Measurements from ENCODE around the gene METTL8.
A peak's percentile ranks its signal among the peaks of the same experiment; 100 is the strongest.

METTL8 gene

GRCh38 chr2:171322928-171323327 lies 110.9 kb downstream of the METTL8 start:
- no peak overlapping the region for H3K4me3 ChIP-seq (replicated peaks in 1 of 2; ENCODE audit: low read depth in 2 of 2, low read length in 2 of 2)
- no peak for TF ChIP-seq CTCF (IDR thresholded peaks at IDR 0.05; ENCODE audit: low read depth, low read length)
- DNase-seq (ENCODE audit: low read depth in 2 of 2): no peak

- DNase-seq (ENCODE audit: low read depth in 2 of 2): no peak
- no peak for TF ChIP-seq CTCF (IDR thresholded peaks at IDR 0.05; ENCODE audit: low read depth, low read length)
- no peak overlapping the region for H3K4me3 ChIP-seq (replicated peaks in 1 of 2; ENCODE audit: low read depth in 2 of 2, low read length in 2 of 2)
These were observed 113.1 kb downstream of the METTL8 start for GRCh38 chr2:171320731-171321130.

- no peak for DNase-seq (ENCODE audit: low read depth in 2 of 2)
- no peak for TF ChIP-seq CTCF (IDR thresholded peaks at IDR 0.05; ENCODE audit: low read depth, low read length)
- no peak overlapping the region for H3K4me3 ChIP-seq (replicated peaks in 1 of 2; ENCODE audit: low read depth in 2 of 2, low read length in 2 of 2)
These were observed 113.6 kb downstream of the METTL8 start for GRCh38 chr2:171320208-171320621.

- peak; percentile 51 to 75 for DNase-seq (ENCODE audit: low read depth in 2 of 2)
- H3K4me3 ChIP-seq (replicated peaks in 1 of 2; ENCODE audit: low read depth in 2 of 2, low read length in 2 of 2): no peak overlapping the region
- no peak for TF ChIP-seq CTCF (IDR thresholded peaks at IDR 0.05; ENCODE audit: low read depth, low read length)
These were observed 114.5 kb downstream of the METTL8 start for GRCh38 chr2:171319164-171319810.

- peak in 1 of 2 donors; percentile 39 for DNase-seq (ENCODE audit: low read depth in 2 of 2)
- no peak overlapping the region for H3K4me3 ChIP-seq (replicated peaks in 1 of 2; ENCODE audit: low read depth in 2 of 2, low read length in 2 of 2)
These were observed 115.3 kb downstream of the METTL8 start for GRCh38 chr2:171318463-171318934.

GRCh38 chr2:171317492-171318125 lies 116.2 kb downstream of the METTL8 start:
- TF ChIP-seq CTCF (IDR thresholded peaks at IDR 0.05; ENCODE audit: low read depth, low read length): no peak
- no peak for DNase-seq (ENCODE audit: low read depth in 2 of 2)

More at GRCh38 chr2:171318463-171318934, 115.3 kb downstream of the METTL8 start:
- no peak for TF ChIP-seq CTCF (IDR thresholded peaks at IDR 0.05; ENCODE audit: low read depth, low read length)

More at GRCh38 chr2:171317492-171318125, 116.2 kb downstream of the METTL8 start:
- no peak overlapping the region for H3K4me3 ChIP-seq (replicated peaks in 1 of 2; ENCODE audit: low read depth in 2 of 2, low read length in 2 of 2)

Data from cardiac fibroblast (primary cell).